Ovary (tissue), 9 donors: ENCODE data around the gene PCDH11X. TPM values are rescaled to one million over a fixed set of nuclear protein-coding genes. Genes with fewer than 3 reads are reported as not detected.
"Not testable (repeated sequence)": the region's sequence is repeated elsewhere in the genome, so short reads cannot be mapped to it uniquely, and the experiment has no call there.

ENCODE experiments used
- DNase-seq, 5 donors: peaks; one replicate each; pipeline ENCODE4 v3.0.0-alpha.2; 2019 to 2020
- H3K27ac ChIP-seq, 2 donors: fragments of 200-600 bp; one replicate each; pipeline versions ENCODE4 v1.5.1 to v1.8.0; 2019 to 2022
- H3K27me3 ChIP-seq: fragments of 200-600 bp; one replicate; pipeline ENCODE4 v1.8.0; 2022
- H3K36me3 ChIP-seq: fragments of 200-600 bp; sonication (generic); one replicate; pipeline ENCODE4 v1.5.1; 2019
- H3K4me1 ChIP-seq: one replicate; pipeline ENCODE4 v1.8.1; 2013; ENCODE audit warnings: mild to moderate bottlenecking, moderate library complexity; ENCODE audit not compliant: insufficient read depth
- H3K4me3 ChIP-seq: fragments of 200-600 bp; sonication (generic); one replicate; pipeline ENCODE4 v1.5.1; 2017
- H3K9me3 ChIP-seq, 2 donors: fragments of 200-600 bp in 1 of 2; sonication (generic) in 1 of 2; one replicate each; pipeline versions ENCODE4 v1.5.1 to v1.8.1; 2013 to 2019; ENCODE audit warnings: mild to moderate bottlenecking in 1 of 2, moderate library complexity in 1 of 2
- WGBS, 3 donors: extraction: QIAGEN DNeasy Blood & Tissue Kit in 1 of 3; methylation state at CpG; one replicate each; pipeline versions ENCODE4 v1.1.5 to v1.1.7; 2013 to 2017; 5-methylcytosine and 5-hydroxymethylcytosine counted together
- intact Hi-C, 4 donors: fragments of 100-400 bp; cut with DNase I; formaldehyde crosslinking; loops; one replicate each; pipeline versions ENCODE4 v1.11.0 to v1.15.1; 2022 to 2023
- polyA plus RNA-seq, 2 donors: library from polyadenylated mRNA; stranded (reverse); fragments of 200-250 nt in 1 of 2; fragments of 350-450 nt in 1 of 2; fragmentation: Illumina TruSeq in 1 of 2; extraction: RNeasy Lipid Tissue Mini Kit (QIAGEN cat#74804) in 1 of 2; gene quantifications; one replicate each; pipeline ENCODE4 v1.2.3, GENCODE V29; 2013 to 2014
- small RNA-seq: library from RNA; depleted of rRNA; stranded (forward); fragments of <200 nt; gene quantifications from one replicate; pipeline ENCODE3, GENCODE V24; 2016
- total RNA-seq, 7 donors: library from RNA; depleted of rRNA in 2 of 7; stranded (reverse); fragments of >200 nt in 2 of 7; fragmentation: NEBNext Ultra II Directional in 3 of 7; extraction: Animal tissue kit (Norgen Biotek cat#: 25700) in 3 of 7; gene quantifications; one replicate each; pipeline versions ENCODE4 v1.1.0 to v1.2.4, GENCODE V29; 2016 to 2023
- donor health status: DM: no; HTN: no; CAD: no; lungs with moderate emphysema.
- donor health status: DM: no; HTN: no; CAD: no.
- donor health status: Bipolar disorder and iron deficiency.
- donor health status: DM: yes; HTN: yes; CAD: no.
- donor health status: DM: no; HTN: no; CAD: no.
- donor health status: DM: yes; HTN: yes; CAD: no.

PCDH11X gene
- total and polyA plus RNA-seq, 9 donors: 1.1 to 54.6 (median 3.6) TPM

GRCh38 chrX:91825321-91825720, 46.1 kb downstream of the PCDH11X start:
- H3K36me3 ChIP-seq, H3K27ac ChIP-seq, H3K4me3 ChIP-seq, H3K9me3 ChIP-seq, intact Hi-C loops, H3K27me3 ChIP-seq, H3K4me1 ChIP-seq, DNase-seq: not testable (repeated sequence)
- 92 to 95% (median 93%) methylated on average over 24 of the region's 24 CpGs for WGBS, 3 donors

Small RNA genes lying within 50 kb of the gene (small RNA-seq; reads per million reads assigned to genes)
- not detected for gene RNU2-26P
